Adrenal gland (tissue), 12 donors: ENCODE results near the gene OR1F1. TPM values are rescaled to one million over a fixed set of nuclear protein-coding genes. Genes with fewer than 3 reads are reported as not detected.

Source experiments
- DNase-seq, 7 donors: peaks; one replicate each; pipeline ENCODE4 v3.0.0-alpha.2; 2019 to 2020
- H3K27ac ChIP-seq, 5 donors: fragments of 200-600 bp; sonication (generic) in 4 of 5; 1 replicate in 3 of 5; 2 replicates in 2 of 5; pipeline versions ENCODE4 v1.5.1 to v1.8.0; 2016 to 2020; ENCODE audit warnings: mild to moderate bottlenecking in 1 of 5
- H3K27me3 ChIP-seq: fragments of 200-600 bp; 2 replicates; pipeline ENCODE4 v1.8.0; 2021
- H3K36me3 ChIP-seq, 2 donors: fragments of 200-600 bp; replicated peaks in 1 of 2; 1 replicate in 1 of 2; 2 replicates in 1 of 2; pipeline versions ENCODE4 v1.5.1 to v1.8.0; 2018 to 2022
- H3K4me1 ChIP-seq, 2 donors: fragments of 200-600 bp; replicated peaks in 1 of 2; 1 replicate in 1 of 2; 2 replicates in 1 of 2; pipeline versions ENCODE4 v1.5.1 to v1.8.0; 2018 to 2021
- H3K4me3 ChIP-seq, 4 donors: fragments of 200-600 bp; sonication (generic) in 3 of 4; one replicate each; pipeline ENCODE4 v1.5.1; 2016 to 2018
- H3K9me3 ChIP-seq, 3 donors: fragments of 200-600 bp; sonication (generic) in 1 of 3; replicated peaks in 1 of 3; 1 replicate in 2 of 3; 2 replicates in 1 of 3; pipeline versions ENCODE4 v1.5.1 to v1.8.0; 2016 to 2021
- POLR2A ChIP-seq, 2 donors: fragments of 450-650 bp; IDR thresholded peaks; one replicate each; pipeline ENCODE4 v1.6.1; 2017; ENCODE audit warnings: antibody characterized with exemption in 2 of 2, mild to moderate bottlenecking in 2 of 2, moderate library complexity in 1 of 2
- WGBS, 4 donors: extraction: QIAGEN DNeasy Blood & Tissue Kit in 2 of 4; methylation state at CpG; one replicate each; pipeline versions ENCODE4 v1.1.5 to v1.1.7; 2013 to 2017; 5-methylcytosine and 5-hydroxymethylcytosine counted together
- intact Hi-C, 2 donors: fragments of 100-400 bp; cut with DNase I; formaldehyde crosslinking; loops; one replicate each; pipeline versions ENCODE4 v1.14.1 to v1.15.0; 2022 to 2023
- polyA plus RNA-seq, 3 donors: library from polyadenylated mRNA; stranded (reverse); fragments of 200-250 nt in 2 of 3; fragments of 350-450 nt in 1 of 3; fragmentation: Illumina TruSeq in 1 of 3; extraction: RNeasy Lipid Tissue Mini Kit (QIAGEN cat#74804) in 1 of 3; gene quantifications; one replicate each; pipeline ENCODE4 v1.2.3, GENCODE V29; 2013 to 2014
- total RNA-seq, 9 donors: library from RNA; depleted of rRNA in 4 of 9; stranded (reverse); fragments of >200 nt in 4 of 9; fragments of 120-200 nt in 1 of 9; fragmentation: NEBNext Ultra II Directional in 1 of 9; extraction: Animal tissue kit (Norgen Biotek cat#: 25700) in 1 of 9; gene quantifications; one replicate each; pipeline versions ENCODE4 v1.1.0 to v1.2.4, GENCODE V29; 2013 to 2023
- TF ChIP-seq, protein P1 (sequence below), 6 experiments: fragments of 450-650 bp in 4 of 6; fragments of 200-600 bp in 2 of 6; sonication (generic) in 1 of 6; IDR thresholded peaks; 1 replicate in 5 of 6; 2 replicates in 1 of 6; pipeline versions ENCODE4 v1.5.1 to v1.8.0; 2016 to 2021; ENCODE audit warnings: antibody characterized with exemption in 6 of 6, mild to moderate bottlenecking in 2 of 6, moderate library complexity in 1 of 6
- donor health status: healthy with polysubstance abuse.
- donor health status: Bipolar disorder and iron deficiency.
- donor health status: DM: yes; HTN: yes; CAD: no.
- donor health status: DM: no; HTN: no; CAD: no.
- donor health status: DM: no; HTN: no; CAD: no.
- donor health status: DM: yes; HTN: yes; CAD: no.

OR1F1 gene
- total and polyA plus RNA-seq, 12 donors = not detected

DNA sequence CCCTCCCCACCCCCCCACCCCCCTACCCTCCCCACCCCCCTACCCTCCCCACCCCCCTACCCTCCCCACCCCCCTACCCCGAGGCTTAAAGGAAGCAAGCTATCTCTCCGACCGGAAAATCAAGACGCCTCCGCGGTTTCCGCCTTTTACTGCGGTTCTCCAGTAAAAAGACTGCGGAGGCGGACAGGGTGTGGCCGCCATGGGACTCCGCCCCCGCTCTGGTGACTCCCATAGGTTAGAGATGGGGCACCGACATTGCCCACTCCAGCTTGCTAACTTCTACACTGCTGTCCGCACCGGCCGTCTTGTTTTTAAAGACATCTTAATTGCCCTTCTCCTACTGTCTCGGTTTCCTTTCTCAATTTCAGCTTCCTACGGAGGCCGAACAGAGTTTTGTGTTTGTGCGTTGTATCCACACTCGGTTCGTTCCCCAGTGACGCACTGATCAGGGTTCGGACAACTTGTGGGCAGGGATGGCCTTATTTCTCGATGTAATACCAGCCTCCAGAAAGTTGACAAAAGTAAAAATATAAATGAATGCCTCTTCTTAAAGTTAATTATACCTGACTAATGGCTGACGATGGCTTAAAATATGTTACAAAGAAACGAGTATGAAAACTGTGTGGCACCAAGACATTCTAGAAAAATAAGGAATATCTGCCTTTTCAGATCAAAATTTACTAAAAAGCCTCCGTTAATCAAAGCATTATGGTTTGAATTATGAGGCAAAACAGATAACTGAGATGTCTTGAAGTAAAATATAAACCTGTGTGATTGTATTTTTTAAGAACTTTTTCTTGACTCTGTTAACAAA is 48.1 kb downstream of the OR1F1 start:
- intact Hi-C loops = no loop called here
- peak; percentile 29 to 68 (median 39) for DNase-seq
- Histone ChIP-seq H3K36me3 (peaks cover 0 to 19% of the 10 kb centered on the region in 2 donors), H3K27ac (no peak overlapping the region), H3K9me3 (no peaks in the 10 kb centered on the region), H3K4me3 (no peak overlapping the region), H3K27me3 (no peaks in the 10 kb centered on the region), H3K4me1 (peaks cover 11% of the 10 kb centered on the region in 2 donors)
- WGBS, 4 donors = 78 to 93% (median 85%) methylated on average over 21 to 29 of the region's 29 CpGs
- no peak for TF ChIP-seq POLR2A (IDR thresholded peaks at IDR 0.05)
- TF ChIP-seq, protein P1, sequence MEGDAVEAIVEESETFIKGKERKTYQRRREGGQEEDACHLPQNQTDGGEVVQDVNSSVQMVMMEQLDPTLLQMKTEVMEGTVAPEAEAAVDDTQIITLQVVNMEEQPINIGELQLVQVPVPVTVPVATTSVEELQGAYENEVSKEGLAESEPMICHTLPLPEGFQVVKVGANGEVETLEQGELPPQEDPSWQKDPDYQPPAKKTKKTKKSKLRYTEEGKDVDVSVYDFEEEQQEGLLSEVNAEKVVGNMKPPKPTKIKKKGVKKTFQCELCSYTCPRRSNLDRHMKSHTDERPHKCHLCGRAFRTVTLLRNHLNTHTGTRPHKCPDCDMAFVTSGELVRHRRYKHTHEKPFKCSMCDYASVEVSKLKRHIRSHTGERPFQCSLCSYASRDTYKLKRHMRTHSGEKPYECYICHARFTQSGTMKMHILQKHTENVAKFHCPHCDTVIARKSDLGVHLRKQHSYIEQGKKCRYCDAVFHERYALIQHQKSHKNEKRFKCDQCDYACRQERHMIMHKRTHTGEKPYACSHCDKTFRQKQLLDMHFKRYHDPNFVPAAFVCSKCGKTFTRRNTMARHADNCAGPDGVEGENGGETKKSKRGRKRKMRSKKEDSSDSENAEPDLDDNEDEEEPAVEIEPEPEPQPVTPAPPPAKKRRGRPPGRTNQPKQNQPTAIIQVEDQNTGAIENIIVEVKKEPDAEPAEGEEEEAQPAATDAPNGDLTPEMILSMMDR (IDR thresholded peaks at IDR 0.05) = no peak

DNA sequence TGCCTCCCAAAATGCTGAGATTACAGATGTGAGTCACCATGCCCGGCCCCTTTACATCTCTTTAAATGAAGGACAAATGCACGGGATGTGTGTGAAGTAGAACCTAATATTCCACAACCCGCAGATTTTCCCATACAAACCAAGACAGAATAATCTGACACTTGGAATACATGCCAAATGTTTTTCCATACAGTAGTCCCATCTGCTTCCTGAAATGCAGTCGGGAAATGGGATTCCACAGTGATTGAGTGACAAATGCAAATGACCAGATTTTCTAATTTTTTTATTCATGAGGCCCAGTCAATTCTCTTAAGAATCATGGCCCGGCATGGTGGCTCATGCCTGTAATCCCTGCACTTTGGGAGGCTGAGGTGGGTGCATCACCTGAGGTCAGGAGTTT is 53.8 kb downstream of the OR1F1 start:
- DNase-seq = peak in 1 of 7 donors; percentile 25
- Histone ChIP-seq H3K4me1 (no peaks in the 10 kb centered on the region), H3K36me3 (no peaks in the 10 kb centered on the region), H3K4me3 (no peak overlapping the region), H3K27ac (no peak overlapping the region), H3K9me3 (no peaks in the 10 kb centered on the region), H3K27me3 (peaks cover 4% of the 10 kb centered on the region)
- intact Hi-C loops = no loop called here
- WGBS, 4 donors = 59 to 70% (median 64%) methylated on average over 4 to 5 of the region's 5 CpGs
- TF ChIP-seq, protein P1 (IDR thresholded peaks at IDR 0.05) = no peak
- TF ChIP-seq POLR2A (IDR thresholded peaks at IDR 0.05) = no peak

DNA sequence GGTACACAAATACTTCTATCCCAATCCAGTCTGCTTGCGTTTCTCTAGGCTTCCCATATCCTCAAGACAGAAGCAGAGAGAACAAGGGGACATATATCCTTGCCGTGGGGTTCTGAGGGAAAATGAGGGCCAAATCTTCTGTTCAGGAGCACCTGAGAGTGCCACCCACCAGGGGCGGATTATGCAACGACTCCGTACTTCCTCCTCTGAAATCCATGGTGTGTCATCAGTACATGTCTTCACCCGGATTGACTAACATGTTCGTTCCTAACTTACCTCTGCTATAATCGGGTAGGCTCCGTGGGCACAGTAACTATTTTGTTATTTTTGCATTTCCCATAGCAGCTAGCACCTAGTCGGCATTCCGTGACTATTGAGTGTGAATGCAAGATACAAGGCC is 54.7 kb downstream of the OR1F1 start:
- 67 to 78% (median 72%) methylated on average over 11 of the region's 11 CpGs for WGBS, 4 donors
- Histone ChIP-seq H3K4me1 (no peaks in the 10 kb centered on the region), H3K27me3 (peaks cover 4% of the 10 kb centered on the region), H3K36me3 (no peaks in the 10 kb centered on the region), H3K27ac (no peak overlapping the region), H3K9me3 (no peaks in the 10 kb centered on the region), H3K4me3 (no peak overlapping the region)
- TF ChIP-seq, protein P1 (IDR thresholded peaks at IDR 0.05) = no peak
- no peak for TF ChIP-seq POLR2A (IDR thresholded peaks at IDR 0.05)
- peak in 1 of 7 donors; percentile 38 for DNase-seq
- intact Hi-C loops = no loop called here

DNA sequence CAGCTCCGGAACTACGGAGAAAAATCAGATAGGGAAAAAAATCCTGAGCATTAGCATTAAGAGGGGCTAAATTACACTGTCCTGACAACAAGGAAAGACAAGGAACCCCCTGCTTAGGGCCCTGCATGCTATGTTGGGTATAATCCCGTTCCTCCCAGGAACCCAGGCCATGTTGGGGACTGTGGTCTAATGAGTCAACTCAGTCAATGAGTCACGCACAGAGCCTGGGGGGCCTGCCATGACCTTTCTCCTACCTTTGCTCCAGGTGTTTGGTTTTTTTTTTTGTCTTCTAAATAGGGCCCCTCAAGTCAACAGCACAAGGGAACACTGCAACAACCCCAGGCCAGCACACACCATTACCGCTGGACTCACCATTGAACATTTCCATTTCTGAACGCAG is 55.9 kb downstream of the OR1F1 start:
- H3K27me3 ChIP-seq = peaks cover 4% of the 10 kb centered on the region
- no peaks in the 10 kb centered on the region for H3K4me1 ChIP-seq
- intact Hi-C loops = no loop called here
- 67 to 81% (median 77%) methylated on average over 5 to 6 of the region's 6 CpGs for WGBS, 4 donors
- TF ChIP-seq, protein P1 (IDR thresholded peaks at IDR 0.05) = no peak
- no peak for TF ChIP-seq POLR2A (IDR thresholded peaks at IDR 0.05)
- H3K4me3 ChIP-seq = no peak overlapping the region
- H3K9me3 ChIP-seq = no peaks in the 10 kb centered on the region
- H3K27ac ChIP-seq = no peak overlapping the region
- no peaks in the 10 kb centered on the region for H3K36me3 ChIP-seq
- peak in 2 of 7 donors; percentile 0 to 21 for DNase-seq
